HG03175 (cell line): ENCODE measurements around the gene NUDT16L1.

Experiments used
- ATAC-seq: cut with Tn5 transposase; IDR thresholded peaks from one replicate; pipeline ENCODE4 v1.9.1; 2021; ENCODE audit warnings: mild to moderate bottlenecking, moderate library complexity; ENCODE audit not compliant: unreplicated experiment

The NUDT16L1 gene

GRCh38 chr16:4682084-4682591 lies 11.2 kb upstream of the NUDT16L1 start:
- ATAC-seq: no peak

DNA sequence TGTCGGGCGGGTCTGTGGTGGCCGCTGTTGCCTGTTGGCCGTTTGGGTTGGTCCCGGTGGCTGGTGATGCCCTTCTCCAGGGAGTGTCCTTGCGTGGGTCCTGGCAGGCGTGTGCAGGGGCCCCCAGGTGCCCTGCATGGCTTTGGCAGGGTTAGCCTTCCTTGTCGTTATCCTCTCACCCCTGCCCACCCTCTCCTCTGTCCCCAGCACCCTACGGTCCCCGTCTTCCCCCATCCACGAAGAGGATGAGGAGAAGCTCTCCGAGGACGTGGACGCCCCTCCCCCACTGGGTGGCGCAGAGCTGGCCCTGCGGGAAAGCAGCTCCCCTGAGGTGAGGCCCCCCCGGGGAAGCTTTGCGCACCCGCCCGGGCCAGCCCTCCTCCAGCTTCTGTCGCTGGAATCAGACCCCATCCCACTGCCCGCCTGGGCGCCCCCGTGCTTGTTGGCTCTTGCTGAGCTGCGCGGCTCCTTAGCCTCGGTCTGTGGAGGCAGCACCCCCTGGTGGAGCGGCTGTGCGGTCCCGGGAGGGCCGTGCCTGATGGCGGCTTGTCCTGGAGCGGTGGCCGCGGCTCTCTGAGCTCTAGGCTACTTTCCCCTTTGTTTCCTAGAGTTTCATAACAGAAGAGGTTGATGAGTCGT lies 10.6 kb upstream of the NUDT16L1 start:
- ATAC-seq: no peak

GRCh38 chr16:4683255-4684057 lies 9.9 kb upstream of the NUDT16L1 start:
- no peak for ATAC-seq

GRCh38 chr16:4684058-4684715 lies 9.2 kb upstream of the NUDT16L1 start:
- ATAC-seq: no peak

DNA sequence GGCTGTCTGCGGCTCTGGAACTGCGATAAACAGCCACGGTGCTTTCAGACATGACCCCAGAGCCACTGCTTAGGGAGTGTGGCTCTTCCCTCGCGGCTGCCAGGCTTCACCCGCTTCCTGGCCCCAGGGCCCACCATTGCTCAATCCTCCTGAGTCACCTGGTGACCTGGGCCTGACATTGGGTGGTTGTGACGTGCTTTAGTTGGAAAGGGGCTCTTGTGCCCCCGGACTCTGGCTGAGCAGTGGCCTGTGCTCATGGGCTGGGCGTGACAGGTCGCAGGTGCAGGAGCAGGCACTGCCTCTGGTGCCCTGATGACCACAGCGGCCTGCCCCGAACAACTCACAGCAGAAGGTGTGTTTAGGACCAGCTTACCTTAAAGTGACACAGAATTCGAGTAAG lies 8.6 kb upstream of the NUDT16L1 start:
- ATAC-seq: no peak

GRCh38 chr16:4685292-4685691 lies 8.1 kb upstream of the NUDT16L1 start:
- ATAC-seq: no peak

DNA sequence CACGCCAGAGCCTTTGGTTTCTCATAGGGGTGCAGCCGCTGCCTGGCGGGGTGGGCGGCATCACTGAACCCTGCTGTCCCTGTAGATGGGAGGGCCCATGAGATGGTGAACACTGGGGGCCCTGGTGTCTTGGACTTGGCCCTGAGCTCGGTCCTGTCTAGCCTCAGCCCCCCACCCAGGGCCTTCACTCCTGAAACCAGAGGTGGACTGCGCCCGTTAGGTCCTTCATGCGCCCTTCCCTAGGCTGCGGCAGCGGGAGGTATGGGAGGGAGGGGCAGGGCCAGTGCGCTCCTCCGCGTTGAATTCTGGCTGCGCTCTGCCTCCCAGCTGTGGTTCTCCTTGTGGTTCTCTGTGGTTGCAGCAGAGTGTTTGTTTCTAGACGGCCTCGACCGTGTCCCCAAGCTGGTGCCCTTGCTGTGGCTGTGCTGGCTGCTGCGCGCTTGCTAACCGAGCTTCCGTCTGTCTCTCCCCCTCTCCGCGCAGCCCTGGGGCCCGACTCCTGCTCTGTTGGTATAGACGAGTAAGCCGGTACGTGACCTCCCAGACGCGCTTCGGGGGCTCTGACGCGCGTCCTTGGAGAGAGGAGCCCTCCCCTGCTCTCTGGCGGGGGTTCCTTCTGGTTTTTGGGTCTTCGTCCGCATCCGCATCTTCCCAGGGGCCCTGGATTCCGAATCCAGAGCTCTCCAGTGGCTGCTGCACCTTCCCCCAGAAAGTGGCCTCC lies 7.4 kb upstream of the NUDT16L1 start:
- no peak for ATAC-seq

- ATAC-seq: no peak
Observed at GRCh38 chr16:4686497-4687210, 6.7 kb upstream of the NUDT16L1 start.

DNA sequence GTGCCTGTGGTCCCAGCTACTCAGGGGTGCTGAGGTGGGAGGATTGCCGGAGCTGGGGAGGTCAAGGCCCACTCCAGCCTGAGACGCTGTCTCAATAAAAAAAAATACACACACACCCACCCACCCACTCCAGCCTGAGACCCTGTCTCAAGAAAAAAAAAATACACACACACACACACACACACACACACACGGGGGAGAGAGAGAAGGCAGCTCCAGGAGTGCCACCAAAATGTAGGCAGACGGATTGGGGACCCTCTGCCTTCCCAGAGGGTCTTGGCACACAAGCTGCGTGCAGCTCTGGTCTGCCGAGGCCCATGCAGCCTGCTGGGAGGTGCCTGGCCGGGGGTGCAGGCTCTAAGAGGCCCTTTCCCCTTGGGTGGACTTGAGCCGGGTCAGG lies 5.9 kb upstream of the NUDT16L1 start:
- no peak for ATAC-seq

DNA sequence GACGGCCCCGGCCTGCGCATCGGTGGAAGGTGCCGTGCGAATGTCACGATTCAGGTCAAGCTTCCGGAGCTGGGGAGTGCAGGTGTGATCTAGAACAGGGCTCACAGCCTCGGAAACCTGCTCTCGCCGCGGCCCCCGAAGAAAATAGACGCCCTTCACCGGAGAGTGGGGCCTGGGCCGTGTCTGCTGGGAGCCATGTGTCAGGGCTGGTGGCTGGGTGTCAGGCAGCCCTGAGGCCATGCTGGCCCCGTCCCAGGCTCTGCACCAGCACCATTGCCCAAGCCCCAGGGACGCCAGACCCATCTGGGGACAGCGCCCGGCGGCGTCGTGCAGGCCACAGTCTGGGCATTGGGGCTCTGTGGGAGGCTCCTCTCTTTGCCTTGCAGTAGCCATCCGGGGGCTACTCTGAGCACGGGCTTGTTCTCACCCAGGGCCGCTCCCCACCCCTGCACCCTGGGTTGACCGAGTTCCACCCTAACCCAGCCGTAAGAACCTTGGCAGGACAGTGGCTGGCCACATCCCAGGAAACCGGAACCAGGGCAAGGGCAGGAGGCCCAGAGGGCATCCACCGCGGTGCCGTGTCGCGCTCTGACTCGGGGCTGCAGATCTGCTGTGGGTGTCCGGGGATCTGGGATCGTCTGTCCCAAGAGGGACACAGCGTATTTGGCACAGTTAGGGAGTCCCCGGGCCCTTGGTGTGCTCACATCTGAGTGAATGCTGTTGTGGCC lies 5.3 kb upstream of the NUDT16L1 start:
- ATAC-seq: no peak

DNA sequence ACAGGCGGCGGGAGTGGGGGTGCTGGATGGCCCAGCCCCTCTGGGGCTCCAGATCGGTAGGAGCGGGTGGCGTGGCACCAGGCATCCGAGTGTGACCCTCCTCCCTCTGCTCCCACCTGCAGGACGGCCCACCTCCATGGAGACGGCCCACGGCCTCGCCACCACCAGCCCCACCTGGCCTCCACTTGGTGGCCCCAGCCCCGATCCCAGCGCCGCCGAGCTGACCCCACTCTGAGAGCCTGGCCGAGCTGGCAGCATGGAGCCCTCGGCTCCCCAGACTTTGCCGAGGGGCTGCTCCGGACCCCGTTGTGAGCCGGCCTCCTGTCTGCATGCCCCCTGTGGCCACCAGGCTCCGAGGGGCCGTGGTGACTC lies 4.7 kb upstream of the NUDT16L1 start:
- ATAC-seq: no peak

DNA sequence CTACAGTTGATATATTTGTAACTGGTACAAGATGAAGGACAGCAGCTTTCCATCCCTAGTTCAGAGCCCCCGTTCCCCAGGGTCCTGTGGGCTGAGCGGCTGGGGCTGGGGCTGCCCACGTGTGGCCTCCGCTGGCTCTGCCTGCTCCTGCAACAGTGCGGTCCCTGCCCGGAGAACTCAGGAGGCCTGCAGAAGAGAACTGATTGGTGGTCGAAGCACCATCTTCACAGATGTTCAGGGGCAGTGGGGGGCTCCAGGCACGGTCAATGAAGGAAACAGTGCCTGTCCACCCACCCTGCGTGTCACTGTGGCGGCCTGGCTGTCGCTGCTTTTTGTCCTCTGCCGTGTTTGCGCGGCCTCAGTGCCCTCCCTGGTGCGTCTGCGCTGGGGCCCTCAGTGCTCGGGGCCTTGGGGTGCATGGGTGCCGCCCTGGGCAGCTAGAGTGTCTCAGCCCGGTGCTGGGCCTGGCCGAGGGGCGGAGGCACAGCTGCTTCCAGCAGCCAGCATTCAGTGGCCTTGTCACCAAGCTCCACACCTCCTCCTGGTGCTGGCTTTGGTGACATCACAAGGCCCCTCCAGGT lies 4.2 kb upstream of the NUDT16L1 start:
- no peak for ATAC-seq

DNA sequence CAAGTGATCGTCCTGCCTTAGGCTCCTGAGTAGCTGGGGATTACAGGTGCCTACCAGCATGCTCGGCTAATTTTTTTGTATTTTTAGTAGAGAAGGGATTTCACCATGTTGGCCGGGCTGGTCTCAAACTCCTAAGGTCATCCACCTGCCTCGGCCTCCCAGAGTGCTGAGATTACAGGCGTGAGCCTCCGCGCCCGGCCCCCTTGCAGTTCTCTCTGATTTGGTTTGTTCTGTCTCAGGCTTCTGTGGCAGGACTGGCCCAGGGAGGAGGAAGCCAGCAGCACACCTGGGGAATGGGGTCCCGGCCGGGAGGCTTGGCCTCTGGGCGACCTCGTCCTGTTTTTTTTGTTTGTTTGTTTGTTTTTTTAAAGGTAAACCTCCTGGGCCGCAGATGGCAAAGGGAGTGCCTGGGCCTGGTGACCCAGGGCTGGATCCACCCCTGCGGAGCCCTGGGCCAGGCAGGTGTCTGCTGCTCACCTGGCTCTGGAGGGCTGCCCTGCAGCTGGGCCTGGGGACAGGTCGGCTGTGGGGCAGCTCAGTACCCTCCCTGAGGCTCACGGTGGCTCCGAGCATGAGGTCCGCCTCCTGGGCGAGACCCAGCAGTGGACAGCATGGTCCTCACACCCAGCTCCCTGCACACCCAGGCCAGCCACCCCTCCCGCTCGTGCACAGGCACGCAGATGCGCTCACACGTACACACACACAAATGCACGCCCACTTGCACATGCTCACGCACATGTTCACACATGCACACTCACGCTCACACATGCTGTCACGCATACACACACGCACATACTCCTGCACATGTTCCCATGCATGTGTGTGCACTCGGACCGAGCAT lies 3.3 kb upstream of the NUDT16L1 start:
- ATAC-seq: no peak

GRCh38 chr16:4690946-4691665 lies 2.3 kb upstream of the NUDT16L1 start:
- ATAC-seq: no peak

GRCh38 chr16:4691666-4692412 lies 1.5 kb upstream of the NUDT16L1 start:
- ATAC-seq: no peak

DNA sequence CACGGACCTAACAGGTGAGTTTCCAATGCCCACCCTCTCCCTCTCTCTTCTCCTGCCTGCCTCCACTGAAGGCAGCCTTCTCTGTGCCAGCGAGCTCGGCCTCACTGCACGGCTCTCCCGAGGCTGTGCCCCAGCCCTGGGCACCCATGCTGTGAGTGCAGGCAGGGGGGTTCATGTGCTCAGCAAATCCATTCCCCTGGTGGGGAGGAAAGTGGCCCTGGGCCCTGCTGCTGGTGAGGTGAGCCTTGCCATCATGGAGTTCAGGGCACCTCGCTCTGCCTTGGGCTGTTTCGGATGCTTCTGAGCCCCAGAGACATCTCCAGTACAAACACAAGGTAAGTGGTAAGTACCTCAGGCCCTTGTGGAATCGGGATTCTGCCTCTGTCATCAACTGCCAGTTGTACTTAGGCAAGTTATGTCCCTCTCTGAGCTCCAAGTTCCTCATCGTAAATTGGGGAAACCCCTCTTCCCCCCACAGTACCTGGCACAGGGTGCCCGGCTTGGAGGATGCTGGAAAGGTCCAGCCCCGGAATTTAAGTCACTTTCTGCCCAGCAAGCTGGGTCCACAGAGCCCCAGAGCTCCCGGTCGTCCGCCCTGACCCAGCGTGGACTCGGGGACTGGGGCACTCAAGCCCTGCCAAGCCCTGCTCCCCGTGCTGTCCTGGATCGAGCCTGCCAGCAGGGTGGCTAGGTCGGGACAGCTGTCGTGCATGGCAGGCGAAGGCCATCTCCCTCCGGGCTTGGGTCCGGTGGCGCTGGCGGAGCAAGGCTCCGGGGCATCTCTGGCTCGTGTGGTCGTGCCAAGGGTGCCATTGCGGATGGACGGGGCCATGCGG lies 684 bp upstream of the NUDT16L1 start:
- peak; percentile 18 for ATAC-seq
